Thyroid gland (tissue), 4 donors: ENCODE measurements around the gene RASA3.
"Not testable (repeated sequence)": the region's sequence is repeated elsewhere in the genome, so short reads cannot be mapped to it uniquely, and the experiment has no call there.

ENCODE experiments used
- POLR2A ChIP-seq, 2 donors: fragments of 450-650 bp; IDR thresholded peaks; one replicate each; pipeline ENCODE4 v1.6.1; 2017; ENCODE audit warnings: antibody characterized with exemption in 2 of 2, mild to moderate bottlenecking in 2 of 2, moderate library complexity in 1 of 2
- TF ChIP-seq, protein P1 (sequence below), 6 experiments: fragments of 200-600 bp in 3 of 6; fragments of 450-650 bp in 3 of 6; sonication (generic) in 3 of 6; IDR thresholded peaks; one replicate each; pipeline ENCODE4 v1.5.1; 2016 to 2019; ENCODE audit warnings: antibody characterized with exemption in 6 of 6, mild to moderate bottlenecking in 2 of 6, inconsistent platforms in 1 of 6, moderate library complexity in 1 of 6

DNA sequence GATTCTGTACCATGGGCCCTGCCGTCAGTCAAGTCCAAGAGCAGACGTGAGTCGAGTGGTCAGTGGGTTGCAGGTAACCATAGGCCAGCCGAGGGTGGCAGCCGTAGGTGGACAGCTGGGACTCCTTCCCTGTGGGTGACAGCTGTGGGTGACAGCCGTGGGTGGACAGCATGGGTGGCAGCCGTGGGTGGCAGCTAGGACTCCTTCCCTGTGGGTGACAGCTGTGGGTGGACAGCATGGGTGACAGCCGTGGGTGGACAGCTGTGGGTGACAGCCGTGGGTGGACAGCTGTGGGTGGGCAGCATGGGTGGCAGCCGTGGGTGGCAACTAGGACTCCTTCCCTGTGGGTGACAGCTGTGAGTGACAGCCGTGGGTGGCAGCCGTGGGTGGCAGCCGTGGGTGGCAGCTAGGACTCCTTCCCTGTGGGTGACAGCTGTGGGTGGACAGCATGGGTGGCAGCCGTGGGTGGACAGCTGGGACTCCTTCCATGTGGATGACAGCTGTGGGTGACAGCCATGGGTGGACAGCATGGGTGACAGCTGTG is 44.0 kb upstream of the RASA3 start:
- TF ChIP-seq POLR2A (IDR thresholded peaks at IDR 0.05), result not testable (repeated sequence)
- TF ChIP-seq, protein P1, sequence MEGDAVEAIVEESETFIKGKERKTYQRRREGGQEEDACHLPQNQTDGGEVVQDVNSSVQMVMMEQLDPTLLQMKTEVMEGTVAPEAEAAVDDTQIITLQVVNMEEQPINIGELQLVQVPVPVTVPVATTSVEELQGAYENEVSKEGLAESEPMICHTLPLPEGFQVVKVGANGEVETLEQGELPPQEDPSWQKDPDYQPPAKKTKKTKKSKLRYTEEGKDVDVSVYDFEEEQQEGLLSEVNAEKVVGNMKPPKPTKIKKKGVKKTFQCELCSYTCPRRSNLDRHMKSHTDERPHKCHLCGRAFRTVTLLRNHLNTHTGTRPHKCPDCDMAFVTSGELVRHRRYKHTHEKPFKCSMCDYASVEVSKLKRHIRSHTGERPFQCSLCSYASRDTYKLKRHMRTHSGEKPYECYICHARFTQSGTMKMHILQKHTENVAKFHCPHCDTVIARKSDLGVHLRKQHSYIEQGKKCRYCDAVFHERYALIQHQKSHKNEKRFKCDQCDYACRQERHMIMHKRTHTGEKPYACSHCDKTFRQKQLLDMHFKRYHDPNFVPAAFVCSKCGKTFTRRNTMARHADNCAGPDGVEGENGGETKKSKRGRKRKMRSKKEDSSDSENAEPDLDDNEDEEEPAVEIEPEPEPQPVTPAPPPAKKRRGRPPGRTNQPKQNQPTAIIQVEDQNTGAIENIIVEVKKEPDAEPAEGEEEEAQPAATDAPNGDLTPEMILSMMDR (IDR thresholded peaks at IDR 0.05), result not testable (repeated sequence)
